HepG2 (cell line): ENCODE measurements around the gene NUDT17. TPM values are rescaled to one million over a fixed set of nuclear protein-coding genes. Genes with fewer than 3 reads are reported as not detected.

Experiments
- CHD4 ChIP-seq: fragments of 200-600 bp; sonication (generic); IDR thresholded peaks from 2 replicates; pipeline ENCODE4 v1.7.0; 2017; ENCODE audit warnings: mild to moderate bottlenecking, low read length, borderline replicate concordance
- ELF4 ChIP-seq: sonication (generic); formaldehyde crosslinking; IDR thresholded peaks from 2 replicates; pipeline ENCODE4 v1.5.0; 2020; ENCODE audit warnings: missing genetic modification reagents, mild to moderate bottlenecking, moderate library complexity, borderline replicate concordance
- ERF ChIP-seq: IDR thresholded peaks from 2 replicates; pipeline ENCODE4 v1.6.1; 2018; ENCODE audit warnings: missing biosample characterization, missing genetic modification reagents
- HNF4G ChIP-seq, 2 experiments: sonication (generic) in 1 of 2; formaldehyde crosslinking in 1 of 2; IDR thresholded peaks; 2 replicates each; pipeline versions ENCODE4 v1.4.0 to v1.6.1; 2011 to 2020; ENCODE audit warnings: borderline replicate concordance in 2 of 2, low read depth in 2 of 2, mild to moderate bottlenecking in 2 of 2, low read length in 1 of 2, missing genetic modification reagents in 1 of 2, moderate library complexity in 1 of 2
- KLF15 ChIP-seq: sonication (generic); formaldehyde crosslinking; IDR thresholded peaks from 2 replicates; pipeline ENCODE4 v1.8.1; 2023; ENCODE audit warnings: borderline replicate concordance, mild to moderate bottlenecking, inconsistent platforms, missing genetic modification reagents, mixed read lengths
- MAFF ChIP-seq: IDR thresholded peaks from 2 replicates; pipeline ENCODE4 v1.6.1; 2011; ENCODE audit warnings: low read depth, low read length, improper control_type of control experiment
- NFYB ChIP-seq: sonication (generic); formaldehyde crosslinking; IDR thresholded peaks from 2 replicates; pipeline ENCODE4 v1.4.0; 2020; ENCODE audit warnings: missing genetic modification reagents
- RXRB ChIP-seq: IDR thresholded peaks from 2 replicates; pipeline ENCODE4 v1.6.1; 2016; ENCODE audit warnings: borderline replicate concordance, missing genetic modification reagents, missing compliant biosample characterization
- SIX1 ChIP-seq: sonication (generic); formaldehyde crosslinking; IDR thresholded peaks from 2 replicates; pipeline ENCODE4 v1.4.0; 2020; ENCODE audit warnings: missing genetic modification reagents, borderline replicate concordance
- SRSF4 ChIP-seq: fragments of 200-400 bp; formaldehyde crosslinking; IDR thresholded peaks from one replicate; pipeline ENCODE4 v1.6.1; 2018; ENCODE audit warnings: mild to moderate bottlenecking, low read depth, low read length, moderate library complexity; ENCODE audit not compliant: poor library complexity, severe bottlenecking
- ZBTB3 ChIP-seq: sonication (generic); formaldehyde crosslinking; IDR thresholded peaks from 2 replicates; pipeline ENCODE4 v1.4.0; 2020; ENCODE audit warnings: low read depth, mild to moderate bottlenecking, moderate library complexity, missing genetic modification reagents, borderline replicate concordance
- ZNF354B ChIP-seq: sonication (generic); formaldehyde crosslinking; IDR thresholded peaks from 2 replicates; pipeline ENCODE4 v1.8.0; 2022; ENCODE audit warnings: mild to moderate bottlenecking, missing genetic modification reagents
- ZNF468 ChIP-seq: sonication (generic); formaldehyde crosslinking; IDR thresholded peaks from 2 replicates; pipeline ENCODE4 v1.8.0; 2022; ENCODE audit warnings: mild to moderate bottlenecking, moderate library complexity, missing genetic modification reagents
- ZNF510 ChIP-seq: sonication (generic); formaldehyde crosslinking; IDR thresholded peaks from 2 replicates; pipeline ENCODE4 v1.4.0; 2020; ENCODE audit warnings: low read depth, mild to moderate bottlenecking, missing genetic modification reagents
- ZNF572 ChIP-seq: sonication (generic); formaldehyde crosslinking; IDR thresholded peaks from 2 replicates; pipeline ENCODE4 v1.5.1; 2020; ENCODE audit warnings: mild to moderate bottlenecking, missing genetic modification reagents
- ZNF652 ChIP-seq: IDR thresholded peaks from 2 replicates; pipeline ENCODE4 v1.6.1; 2016; ENCODE audit warnings: low read depth, borderline replicate concordance
- ZNF761 ChIP-seq: sonication (generic); formaldehyde crosslinking; conservative IDR thresholded peaks from 2 replicates; pipeline ENCODE4 v1.4.0; 2020; ENCODE audit warnings: mild to moderate bottlenecking, missing genetic modification reagents
- ZNF788 ChIP-seq: sonication (generic); formaldehyde crosslinking; IDR thresholded peaks from 2 replicates; pipeline ENCODE4 v1.5.0; 2020; ENCODE audit warnings: mild to moderate bottlenecking, missing genetic modification reagents, borderline replicate concordance
- ZNF878 ChIP-seq: sonication (generic); formaldehyde crosslinking; IDR thresholded peaks from 2 replicates; pipeline ENCODE4 v1.8.1; 2023; ENCODE audit warnings: mild to moderate bottlenecking, missing genetic modification reagents, moderate library complexity
- polyA plus RNA-seq, 8 experiments: library from polyadenylated mRNA; depleted of rRNA in 3 of 8; stranded (reverse) in 7 of 8; unstranded in 1 of 8; fragments of >200 nt; fragmentation: Illumina TruSeq in 4 of 8; extraction: Trizol in 4 of 8; gene quantifications; 2 replicates each; pipeline versions ENCODE4 v1.2.1 to v1.2.3, GENCODE V29; 2011 to 2016; ENCODE audit warnings: low read depth in 4 of 8, missing spikeins in 1 of 8, mixed read lengths in 1 of 8; ENCODE audit not compliant: insufficient read depth in 1 of 8
- total RNA-seq, 5 experiments: library from RNA; depleted of rRNA; stranded (reverse); fragments of >200 nt; fragmentation: Illumina TruSeq; extraction: Trizol; gene quantifications; 2 replicates each; pipeline ENCODE4 v1.2.3, GENCODE V29; 2016; ENCODE audit warnings: low read depth in 1 of 5
- TF ChIP-seq, protein P1 (sequence below): sonication (generic); formaldehyde crosslinking; IDR thresholded peaks from 2 replicates; pipeline ENCODE4 v1.4.0; 2020; ENCODE audit warnings: missing genetic modification reagents, borderline replicate concordance
- TF ChIP-seq, protein P2 (sequence below): IDR thresholded peaks from 2 replicates; pipeline ENCODE4 v1.6.1; 2016; ENCODE audit warnings: low read depth, missing genetic modification reagents, missing compliant biosample characterization

Gene NUDT17
- total and polyA plus RNA-seq, 2 of the 13 experiments (the other 11 are each of a cell fraction or from before 2014, with no cell fraction given) = 2.6 to 5.8 TPM

DNA sequence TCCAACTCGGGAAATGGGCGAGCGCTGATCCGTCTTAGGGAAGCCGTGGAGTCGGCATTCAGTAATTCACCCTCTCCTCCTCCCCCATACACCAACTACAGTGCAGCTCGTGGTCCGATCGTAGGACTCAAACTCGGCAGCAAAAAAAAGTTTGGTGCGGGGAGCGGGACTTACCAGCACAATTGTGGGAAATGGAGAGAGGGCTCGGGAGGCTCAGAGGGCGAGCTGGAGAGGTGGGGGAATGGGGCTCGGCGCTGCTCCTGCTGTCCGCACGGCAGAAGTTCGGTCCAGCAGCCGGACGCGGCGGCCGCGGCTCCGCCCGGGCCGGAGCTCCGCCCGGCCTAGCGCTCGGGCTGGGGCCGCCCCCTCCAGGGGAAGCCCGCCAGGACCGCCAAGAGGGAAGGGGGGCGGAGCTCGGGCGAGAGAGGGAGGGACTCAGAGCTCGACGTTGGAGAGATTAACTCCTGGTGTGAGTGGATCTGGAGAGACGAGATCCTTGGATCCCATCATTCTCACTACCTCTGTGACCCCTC lies 14.1 kb downstream of the NUDT17 start (continued):
- TF ChIP-seq ZNF468 (CRISPR knock-in tag) (no peak), ZNF878 (no peak), NFYB (CRISPR knock-in tag) (no peak), MAFF (no peak), CHD4 (no peak), ZBTB3 (CRISPR knock-in tag) (no peak), ZNF354B (CRISPR knock-in tag) (no peak), ZNF761 (0 out of 2 replicates have a peak, but pooled peaks have one; percentile 33), ZNF788 (peak; percentile 35; the same call in 1 of the 2 replicates), RXRB (CRISPR knock-in tag) (no peak), SIX1 (no peak), KLF15 (no peak), ZNF572 (no peak), ERF (CRISPR knock-in tag) (peak; percentile 49; the same call in 1 of the 2 replicates), SRSF4 (no peak), ELF4 (no peak), ZNF652 (CRISPR knock-in tag) (peak; percentile 86), ZNF510 (CRISPR knock-in tag) (no peak), HNF4G (IDR thresholded peaks at IDR 0.05; ENCODE audit: borderline replicate concordance, low read depth, low read length) (no peak), HNF4G (CRISPR knock-in tag; IDR thresholded peaks at IDR 0.05; ENCODE audit: borderline replicate concordance, low read depth) (no peak)
- TF ChIP-seq, protein P1, sequence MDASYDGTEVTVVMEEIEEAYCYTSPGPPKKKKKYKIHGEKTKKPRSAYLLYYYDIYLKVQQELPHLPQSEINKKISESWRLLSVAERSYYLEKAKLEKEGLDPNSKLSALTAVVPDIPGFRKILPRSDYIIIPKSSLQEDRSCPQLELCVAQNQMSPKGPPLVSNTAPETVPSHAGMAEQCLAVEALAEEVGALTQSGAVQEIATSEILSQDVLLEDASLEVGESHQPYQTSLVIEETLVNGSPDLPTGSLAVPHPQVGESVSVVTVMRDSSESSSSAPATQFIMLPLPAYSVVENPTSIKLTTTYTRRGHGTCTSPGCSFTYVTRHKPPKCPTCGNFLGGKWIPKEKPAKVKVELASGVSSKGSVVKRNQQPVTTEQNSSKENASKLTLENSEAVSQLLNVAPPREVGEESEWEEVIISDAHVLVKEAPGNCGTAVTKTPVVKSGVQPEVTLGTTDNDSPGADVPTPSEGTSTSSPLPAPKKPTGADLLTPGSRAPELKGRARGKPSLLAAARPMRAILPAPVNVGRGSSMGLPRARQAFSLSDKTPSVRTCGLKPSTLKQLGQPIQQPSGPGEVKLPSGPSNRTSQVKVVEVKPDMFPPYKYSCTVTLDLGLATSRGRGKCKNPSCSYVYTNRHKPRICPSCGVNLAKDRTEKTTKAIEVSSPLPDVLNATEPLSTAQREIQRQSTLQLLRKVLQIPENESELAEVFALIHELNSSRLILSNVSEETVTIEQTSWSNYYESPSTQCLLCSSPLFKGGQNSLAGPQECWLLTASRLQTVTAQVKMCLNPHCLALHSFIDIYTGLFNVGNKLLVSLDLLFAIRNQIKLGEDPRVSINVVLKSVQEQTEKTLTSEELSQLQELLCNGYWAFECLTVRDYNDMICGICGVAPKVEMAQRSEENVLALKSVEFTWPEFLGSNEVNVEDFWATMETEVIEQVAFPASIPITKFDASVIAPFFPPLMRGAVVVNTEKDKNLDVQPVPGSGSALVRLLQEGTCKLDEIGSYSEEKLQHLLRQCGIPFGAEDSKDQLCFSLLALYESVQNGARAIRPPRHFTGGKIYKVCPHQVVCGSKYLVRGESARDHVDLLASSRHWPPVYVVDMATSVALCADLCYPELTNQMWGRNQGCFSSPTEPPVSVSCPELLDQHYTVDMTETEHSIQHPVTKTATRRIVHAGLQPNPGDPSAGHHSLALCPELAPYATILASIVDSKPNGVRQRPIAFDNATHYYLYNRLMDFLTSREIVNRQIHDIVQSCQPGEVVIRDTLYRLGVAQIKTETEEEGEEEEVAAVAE = no peak
- TF ChIP-seq, protein P2, sequence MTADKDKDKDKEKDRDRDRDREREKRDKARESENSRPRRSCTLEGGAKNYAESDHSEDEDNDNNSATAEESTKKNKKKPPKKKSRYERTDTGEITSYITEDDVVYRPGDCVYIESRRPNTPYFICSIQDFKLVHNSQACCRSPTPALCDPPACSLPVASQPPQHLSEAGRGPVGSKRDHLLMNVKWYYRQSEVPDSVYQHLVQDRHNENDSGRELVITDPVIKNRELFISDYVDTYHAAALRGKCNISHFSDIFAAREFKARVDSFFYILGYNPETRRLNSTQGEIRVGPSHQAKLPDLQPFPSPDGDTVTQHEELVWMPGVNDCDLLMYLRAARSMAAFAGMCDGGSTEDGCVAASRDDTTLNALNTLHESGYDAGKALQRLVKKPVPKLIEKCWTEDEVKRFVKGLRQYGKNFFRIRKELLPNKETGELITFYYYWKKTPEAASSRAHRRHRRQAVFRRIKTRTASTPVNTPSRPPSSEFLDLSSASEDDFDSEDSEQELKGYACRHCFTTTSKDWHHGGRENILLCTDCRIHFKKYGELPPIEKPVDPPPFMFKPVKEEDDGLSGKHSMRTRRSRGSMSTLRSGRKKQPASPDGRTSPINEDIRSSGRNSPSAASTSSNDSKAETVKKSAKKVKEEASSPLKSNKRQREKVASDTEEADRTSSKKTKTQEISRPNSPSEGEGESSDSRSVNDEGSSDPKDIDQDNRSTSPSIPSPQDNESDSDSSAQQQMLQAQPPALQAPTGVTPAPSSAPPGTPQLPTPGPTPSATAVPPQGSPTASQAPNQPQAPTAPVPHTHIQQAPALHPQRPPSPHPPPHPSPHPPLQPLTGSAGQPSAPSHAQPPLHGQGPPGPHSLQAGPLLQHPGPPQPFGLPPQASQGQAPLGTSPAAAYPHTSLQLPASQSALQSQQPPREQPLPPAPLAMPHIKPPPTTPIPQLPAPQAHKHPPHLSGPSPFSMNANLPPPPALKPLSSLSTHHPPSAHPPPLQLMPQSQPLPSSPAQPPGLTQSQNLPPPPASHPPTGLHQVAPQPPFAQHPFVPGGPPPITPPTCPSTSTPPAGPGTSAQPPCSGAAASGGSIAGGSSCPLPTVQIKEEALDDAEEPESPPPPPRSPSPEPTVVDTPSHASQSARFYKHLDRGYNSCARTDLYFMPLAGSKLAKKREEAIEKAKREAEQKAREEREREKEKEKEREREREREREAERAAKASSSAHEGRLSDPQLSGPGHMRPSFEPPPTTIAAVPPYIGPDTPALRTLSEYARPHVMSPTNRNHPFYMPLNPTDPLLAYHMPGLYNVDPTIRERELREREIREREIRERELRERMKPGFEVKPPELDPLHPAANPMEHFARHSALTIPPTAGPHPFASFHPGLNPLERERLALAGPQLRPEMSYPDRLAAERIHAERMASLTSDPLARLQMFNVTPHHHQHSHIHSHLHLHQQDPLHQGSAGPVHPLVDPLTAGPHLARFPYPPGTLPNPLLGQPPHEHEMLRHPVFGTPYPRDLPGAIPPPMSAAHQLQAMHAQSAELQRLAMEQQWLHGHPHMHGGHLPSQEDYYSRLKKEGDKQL = 0 out of 2 replicates have a peak, but pooled peaks have one; percentile 34
